GM18505 (cell line): ENCODE results near the gene CDH8.

Experiments
- ATAC-seq: cut with Tn5 transposase; IDR thresholded peaks from one replicate; pipeline ENCODE4 v1.9.1; 2021; ENCODE audit not compliant: unreplicated experiment
- POLR2A ChIP-seq: IDR thresholded peaks from 4 replicates; pipeline ENCODE4 v1.6.1; 2011; ENCODE audit warnings: borderline replicate concordance; ENCODE audit not compliant: insufficient read depth, insufficient read length; ENCODE audit errors: extremely low read depth

Gene CDH8

DNA sequence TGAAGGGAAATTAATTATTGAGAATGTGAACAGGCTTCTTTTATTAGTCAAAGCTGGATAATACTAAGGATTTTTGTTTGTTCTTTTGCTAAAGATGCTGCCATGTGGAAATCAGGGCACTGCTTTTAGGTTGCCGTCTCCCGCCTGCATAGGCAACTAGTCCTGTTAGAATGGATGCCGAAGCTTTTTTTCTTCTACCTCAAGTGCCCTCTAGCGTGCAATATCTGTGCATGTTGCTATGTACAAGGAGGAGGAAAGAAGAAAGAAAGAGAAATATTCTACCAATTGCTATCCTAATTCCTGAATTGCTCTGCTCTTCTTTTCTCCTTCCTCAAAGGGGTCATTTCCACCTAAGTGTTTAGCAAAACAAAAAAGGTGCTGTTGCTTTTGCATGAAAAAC is 5.2 kb upstream of the CDH8 start:
- no peak for ATAC-seq

GRCh38 chr16:62038646-62039045 is 2.4 kb upstream of the CDH8 start:
- no peak for TF ChIP-seq POLR2A
- no peak for ATAC-seq

More for the DNA sequence above, 5.2 kb upstream of the CDH8 start:
- no peak for TF ChIP-seq POLR2A

GRCh38 chr16:62038225-62038624 is 2.0 kb upstream of the CDH8 start:
- no peak for TF ChIP-seq POLR2A
- ATAC-seq: no peak

DNA sequence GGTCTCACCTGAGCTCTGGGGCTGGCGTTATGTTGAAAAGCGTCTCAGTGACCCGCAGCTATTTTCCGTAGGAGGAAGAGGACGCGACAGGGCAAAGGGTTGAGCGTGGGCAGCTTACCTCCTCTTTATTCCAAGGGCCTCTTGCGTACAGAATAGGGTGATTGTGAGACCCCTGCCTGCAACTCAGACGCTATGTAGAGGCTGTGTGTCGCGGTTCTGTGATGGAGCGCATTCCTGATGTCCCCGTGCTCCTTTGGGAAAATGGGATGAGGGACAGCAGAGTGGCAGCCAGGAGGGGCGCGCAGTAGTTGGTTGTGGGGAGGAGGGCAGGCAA is 531 bp upstream of the CDH8 start:
- no peak for TF ChIP-seq POLR2A

DNA sequence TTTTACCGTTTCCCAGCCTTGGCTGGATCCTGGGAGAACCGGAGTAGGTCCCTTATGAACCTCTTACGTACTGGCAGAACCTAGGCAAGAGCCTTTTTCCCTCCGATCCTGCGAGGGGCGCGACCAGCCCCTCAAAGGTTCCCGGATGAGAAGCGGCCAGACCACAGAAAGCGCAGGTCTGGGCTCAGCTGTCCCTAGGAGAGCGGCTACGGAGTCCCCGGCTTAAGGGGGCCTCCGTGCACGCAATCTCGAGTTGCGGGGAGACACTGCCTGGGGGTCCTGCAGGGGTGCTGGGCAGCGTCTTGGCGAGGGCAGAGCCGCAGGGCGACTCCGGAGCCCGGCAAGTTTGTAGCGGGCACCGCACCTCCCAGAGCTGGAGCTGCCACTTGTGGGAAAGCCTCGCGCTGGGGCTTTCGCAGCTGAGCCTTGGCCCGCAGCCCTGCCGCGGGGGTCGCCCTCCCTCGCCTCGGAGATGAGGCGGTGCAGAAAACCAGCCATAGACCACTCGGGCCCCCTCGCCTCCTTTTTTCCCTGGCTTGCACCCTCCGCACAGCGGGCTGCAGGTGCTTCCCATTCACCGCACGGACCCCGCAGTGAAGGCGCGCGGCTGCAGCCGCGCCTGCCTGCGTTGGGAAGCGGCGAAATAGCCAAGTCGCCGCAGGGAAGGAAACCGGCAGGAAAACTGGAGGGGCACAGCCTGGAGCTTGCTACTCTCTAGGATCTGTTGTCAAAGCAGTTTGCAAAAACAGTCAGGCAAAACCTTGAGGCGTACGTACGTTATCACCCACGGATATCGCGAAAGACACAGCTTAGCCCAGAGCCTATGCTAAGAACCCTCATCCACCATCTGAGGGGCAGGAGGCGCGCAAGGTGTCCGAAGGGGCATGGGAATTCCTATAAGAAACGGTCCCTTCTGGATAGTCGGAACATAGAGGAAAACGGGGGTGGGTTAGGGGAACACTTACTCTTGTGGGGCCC is 834 bp downstream of the CDH8 start:
- no peak for TF ChIP-seq POLR2A
- ATAC-seq: no peak

More for the DNA sequence above, 531 bp upstream of the CDH8 start:
- ATAC-seq: no peak

- no peak for ATAC-seq
- no peak for TF ChIP-seq POLR2A
Measured at GRCh38 chr16:62034231-62035114, 1.8 kb downstream of the CDH8 start.

- no peak for TF ChIP-seq POLR2A
- ATAC-seq: no peak
Measured at GRCh38 chr16:62033065-62033464, 3.2 kb downstream of the CDH8 start.

GRCh38 chr16:62029947-62030346 is 6.3 kb downstream of the CDH8 start:
- no peak for TF ChIP-seq POLR2A
- ATAC-seq: no peak

DNA sequence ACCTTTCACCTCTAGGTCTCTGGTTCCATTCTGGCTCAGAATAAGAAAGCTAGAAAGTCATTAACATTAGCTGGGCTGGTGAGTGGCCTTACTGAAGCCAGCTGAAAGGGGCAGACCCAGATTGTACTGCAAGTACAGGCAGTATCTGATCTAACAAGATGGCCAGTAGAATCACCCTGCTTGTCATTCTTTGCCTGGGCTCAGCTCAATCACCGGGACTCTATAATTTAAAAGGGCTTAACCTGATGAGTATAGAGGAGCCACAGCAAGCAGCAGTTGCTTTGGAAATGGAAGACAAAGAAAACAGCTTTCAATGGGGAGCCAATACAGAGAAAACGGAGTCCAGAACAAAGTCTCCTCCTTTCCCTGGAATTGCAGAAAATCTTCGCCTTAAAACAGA is 13.6 kb downstream of the CDH8 start:
- no peak for ATAC-seq

DNA sequence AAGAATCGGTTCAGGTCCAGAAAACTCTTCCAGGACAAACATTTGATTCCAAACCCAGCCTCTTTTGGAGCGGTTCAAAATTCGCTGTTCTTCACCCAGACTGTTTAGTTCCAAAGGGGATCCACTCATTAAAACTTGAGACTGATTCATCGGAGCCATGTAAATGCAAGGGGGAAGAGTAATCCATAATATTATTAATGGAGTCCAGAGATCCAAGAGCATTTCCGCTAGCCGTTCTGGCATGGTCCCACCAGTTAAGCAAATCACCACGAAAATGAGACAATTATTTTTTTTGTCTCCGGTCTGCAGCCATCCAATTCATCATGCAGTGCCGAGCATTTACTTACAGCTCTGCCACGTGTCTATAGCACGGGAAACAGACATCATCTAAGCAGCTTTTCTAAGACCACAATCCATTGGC is 15.1 kb downstream of the CDH8 start:
- no peak for ATAC-seq
- TF ChIP-seq POLR2A: no peak

More for the DNA sequence above, 13.6 kb downstream of the CDH8 start:
- TF ChIP-seq POLR2A: no peak

GRCh38 chr16:62020681-62021080 is 15.6 kb downstream of the CDH8 start:
- TF ChIP-seq POLR2A: no peak
- no peak for ATAC-seq

- no peak for ATAC-seq
- TF ChIP-seq POLR2A: no peak
Measured at GRCh38 chr16:62019851-62020250, 16.4 kb downstream of the CDH8 start.

GRCh38 chr16:62018301-62019060 is 17.8 kb downstream of the CDH8 start:
- ATAC-seq: no peak

DNA sequence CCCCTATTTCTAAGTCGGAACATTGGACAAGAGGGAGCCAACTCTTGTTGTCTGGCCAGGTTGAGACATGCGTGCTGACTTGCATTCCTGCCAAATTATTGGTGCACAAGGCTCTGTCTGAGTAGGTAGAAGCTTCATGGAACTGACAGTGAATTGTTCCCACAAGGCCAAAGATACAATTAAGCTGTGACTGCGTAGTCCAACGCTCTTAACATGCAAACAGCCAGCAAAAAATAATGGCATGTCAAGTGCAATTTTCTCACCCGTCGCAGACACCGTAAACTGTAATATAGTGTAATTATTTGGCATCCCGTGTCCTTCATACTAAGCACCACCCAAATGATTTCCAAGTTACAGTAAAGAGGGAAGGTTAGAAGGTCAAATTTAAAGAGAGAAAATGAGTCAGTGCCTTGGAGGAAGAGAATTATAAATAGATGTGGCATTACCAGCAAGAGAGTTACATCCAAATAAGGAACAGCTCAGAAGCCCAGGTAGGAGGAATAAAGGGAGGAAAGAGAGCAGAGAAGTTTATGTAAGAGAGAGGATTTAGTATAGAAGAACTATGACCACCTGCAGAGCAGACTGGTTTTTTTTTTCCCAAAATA is 21.8 kb downstream of the CDH8 start:
- TF ChIP-seq POLR2A: no peak
- no peak for ATAC-seq

More at GRCh38 chr16:62018301-62019060, 17.8 kb downstream of the CDH8 start:
- TF ChIP-seq POLR2A: no peak
